AG04450 (cell line): Measurements from ENCODE around the gene CRYBG2. TPM values are rescaled to one million over a fixed set of nuclear protein-coding genes. Genes with fewer than 3 reads are reported as not detected.

Source experiments
- CTCF ChIA-PET: fragments of 300-600, 350-600 bp; formaldehyde crosslinking; extraction: SDS; loops from one replicate; lab custom pipeline; 2022; ENCODE audit warnings: antibody characterized with exemption, inconsistent platforms; lab: Charles Lee
- POLR2A ChIA-PET: fragments of 350-600 bp; formaldehyde crosslinking; extraction: SDS; loops from one replicate; lab custom pipeline; 2021; ENCODE audit warnings: antibody characterized with exemption, inconsistent platforms; lab: Yijun Ruan, JAX
- DNase-seq: peaks from one replicate; pipeline ENCODE4 v3.0.0-alpha.2; 2011; ENCODE audit warnings: low read depth, low spot score
- H3K27ac ChIP-seq: one replicate; pipeline ENCODE4 v1.5.1; 2012; ENCODE audit warnings: low read depth, low read length, control low read depth
- H3K27me3 ChIP-seq: one replicate; pipeline ENCODE4 v1.6.0; 2012; ENCODE audit warnings: low read length; ENCODE audit not compliant: control insufficient read depth, insufficient read depth
- H3K4me3 ChIP-seq: 2 replicates; pipeline ENCODE4 v1.5.1; 2011; ENCODE audit warnings: mild to moderate bottlenecking, low read depth, low read length, control low read depth
- H3K9me3 ChIP-seq: 2 replicates; pipeline ENCODE4 v1.5.1; 2012; ENCODE audit warnings: low read length; ENCODE audit not compliant: control insufficient read depth, insufficient read depth
- polyA plus RNA-seq: library from polyadenylated mRNA; depleted of rRNA; stranded (reverse); fragments of >200 nt; gene quantifications from 2 replicates; pipeline ENCODE4 v1.2.3, GENCODE V29; 2011
- TF ChIP-seq, protein P1 (sequence below): IDR thresholded peaks from 2 replicates; pipeline ENCODE4 v1.5.1; 2011; ENCODE audit warnings: low read depth, low read length, control low read depth, inconsistent platforms

CRYBG2 gene
- polyA plus RNA-seq, 1 experiment, result not detected

DNA sequence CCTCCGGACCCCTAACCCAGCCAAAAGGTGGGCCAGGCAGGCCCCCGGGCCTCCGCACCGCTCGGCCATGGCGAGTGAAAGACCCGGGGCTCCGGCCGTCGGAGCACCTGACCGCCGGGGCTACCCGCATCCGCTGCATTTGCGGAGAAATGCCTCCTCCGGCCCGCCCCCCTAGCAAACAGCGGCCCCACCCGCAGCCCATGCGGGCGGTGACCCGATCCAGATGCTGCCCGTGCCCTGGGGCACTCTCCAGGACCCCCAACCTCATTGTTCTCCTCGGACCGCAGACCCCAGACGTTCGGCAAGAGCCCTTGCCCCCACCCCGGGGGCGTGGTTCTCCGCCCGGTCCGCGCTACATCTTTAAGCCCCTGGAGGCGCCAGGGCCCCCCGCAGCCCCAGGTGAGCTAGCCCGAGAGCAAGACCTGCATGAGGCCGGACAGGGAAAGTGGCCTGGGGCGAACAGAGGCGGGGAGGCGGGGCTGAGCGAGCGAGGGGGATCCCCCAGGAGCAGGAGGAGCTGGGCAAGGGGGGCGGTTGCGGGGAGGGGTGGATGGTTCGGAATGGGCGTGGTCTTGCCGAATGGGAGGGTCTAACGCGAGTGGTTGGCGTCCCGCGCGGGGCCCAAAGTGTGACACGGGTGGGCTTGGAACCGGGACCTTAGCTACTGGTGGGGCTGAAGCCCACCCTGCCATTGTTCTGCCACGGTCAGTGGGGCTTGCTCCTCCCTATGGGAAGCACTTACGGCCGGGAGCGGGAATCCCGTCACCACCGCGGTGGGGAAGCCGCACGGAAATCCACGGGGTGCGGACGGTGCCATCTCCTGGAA, 6.3 kb upstream of the CRYBG2 start:
- H3K9me3 ChIP-seq, result peaks cover 7% of the 10 kb centered on the region; the same call in 1 of the 2 replicates
- no peak for DNase-seq
- peaks cover 66% of the 10 kb centered on the region for H3K27me3 ChIP-seq
- no peak overlapping the region for H3K4me3 ChIP-seq
- POLR2A ChIA-PET, result no interaction called here
- H3K27ac ChIP-seq, result no peak overlapping the region
- TF ChIP-seq, protein P1, sequence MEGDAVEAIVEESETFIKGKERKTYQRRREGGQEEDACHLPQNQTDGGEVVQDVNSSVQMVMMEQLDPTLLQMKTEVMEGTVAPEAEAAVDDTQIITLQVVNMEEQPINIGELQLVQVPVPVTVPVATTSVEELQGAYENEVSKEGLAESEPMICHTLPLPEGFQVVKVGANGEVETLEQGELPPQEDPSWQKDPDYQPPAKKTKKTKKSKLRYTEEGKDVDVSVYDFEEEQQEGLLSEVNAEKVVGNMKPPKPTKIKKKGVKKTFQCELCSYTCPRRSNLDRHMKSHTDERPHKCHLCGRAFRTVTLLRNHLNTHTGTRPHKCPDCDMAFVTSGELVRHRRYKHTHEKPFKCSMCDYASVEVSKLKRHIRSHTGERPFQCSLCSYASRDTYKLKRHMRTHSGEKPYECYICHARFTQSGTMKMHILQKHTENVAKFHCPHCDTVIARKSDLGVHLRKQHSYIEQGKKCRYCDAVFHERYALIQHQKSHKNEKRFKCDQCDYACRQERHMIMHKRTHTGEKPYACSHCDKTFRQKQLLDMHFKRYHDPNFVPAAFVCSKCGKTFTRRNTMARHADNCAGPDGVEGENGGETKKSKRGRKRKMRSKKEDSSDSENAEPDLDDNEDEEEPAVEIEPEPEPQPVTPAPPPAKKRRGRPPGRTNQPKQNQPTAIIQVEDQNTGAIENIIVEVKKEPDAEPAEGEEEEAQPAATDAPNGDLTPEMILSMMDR, result no peak
- CTCF ChIA-PET, result interaction anchor here (0.5 kb wide), 1 partner anchor 58 kb away, joined by 4 read pairs; no protein-coding TSS in a partner anchor

DNA sequence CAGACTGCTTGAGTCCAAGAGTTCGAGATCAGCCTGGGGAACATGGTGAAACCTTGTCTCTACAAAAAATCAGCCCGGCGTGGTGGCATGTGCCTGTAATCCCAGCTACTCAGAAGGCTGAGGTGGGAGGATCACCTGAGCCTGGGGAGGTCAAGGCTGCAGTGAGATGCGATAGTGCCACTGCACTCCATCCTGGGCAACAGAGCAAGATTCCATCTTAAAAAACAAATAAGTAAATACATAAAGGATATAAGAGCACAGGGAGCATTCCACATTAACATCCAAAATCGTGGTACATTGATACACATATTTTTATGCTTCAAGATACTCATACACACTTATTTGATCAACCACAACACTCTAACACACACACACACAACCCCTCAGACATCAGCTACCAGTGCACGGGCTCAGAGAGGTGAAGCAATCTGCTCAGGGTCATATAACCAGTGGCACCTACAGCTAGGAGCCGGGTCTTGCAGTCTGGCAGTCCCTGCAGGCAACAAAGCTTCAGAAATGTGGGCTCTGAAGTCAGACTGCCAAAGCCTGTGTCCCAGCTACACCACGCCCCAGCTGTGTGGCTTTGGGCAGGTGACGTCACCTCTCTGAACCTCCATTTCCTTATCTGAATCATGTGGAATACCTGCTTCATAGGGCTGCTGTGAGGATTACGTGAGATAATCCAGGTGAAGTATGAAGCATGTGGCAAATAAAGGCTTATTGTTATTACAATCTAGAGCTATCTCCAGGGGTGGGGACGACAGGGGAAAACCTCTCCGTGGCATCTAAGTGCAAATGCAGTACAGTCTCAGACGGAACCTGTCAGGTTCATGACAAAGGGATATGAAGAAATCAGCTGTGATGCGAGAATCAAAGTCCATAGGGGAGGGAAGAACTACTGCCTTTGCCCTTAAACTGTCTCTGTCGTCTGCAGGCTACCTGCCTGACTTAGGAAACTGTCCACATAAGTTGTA, 4.8 kb upstream of the CRYBG2 start:
- H3K27ac ChIP-seq, result no peak overlapping the region
- ChIA-PET POLR2A (interaction anchor here (0.8 kb wide), 1 partner anchor 74 kb away, joined by 3 read pairs; no protein-coding TSS in a partner anchor), CTCF (interaction anchor here (0.9 to 1.3 kb wide), 3 partner anchors 37 to 124 kb away, joined by 3 to 4 read pairs (median 3); partner anchors contain the start of gene CEP85)
- TF ChIP-seq, protein P1, result no peak
- H3K27me3 ChIP-seq, result peaks cover 65% of the 10 kb centered on the region
- H3K4me3 ChIP-seq, result no peak overlapping the region
- no peak for DNase-seq
- H3K9me3 ChIP-seq, result peaks cover 7% of the 10 kb centered on the region; the same call in 1 of the 2 replicates

DNA sequence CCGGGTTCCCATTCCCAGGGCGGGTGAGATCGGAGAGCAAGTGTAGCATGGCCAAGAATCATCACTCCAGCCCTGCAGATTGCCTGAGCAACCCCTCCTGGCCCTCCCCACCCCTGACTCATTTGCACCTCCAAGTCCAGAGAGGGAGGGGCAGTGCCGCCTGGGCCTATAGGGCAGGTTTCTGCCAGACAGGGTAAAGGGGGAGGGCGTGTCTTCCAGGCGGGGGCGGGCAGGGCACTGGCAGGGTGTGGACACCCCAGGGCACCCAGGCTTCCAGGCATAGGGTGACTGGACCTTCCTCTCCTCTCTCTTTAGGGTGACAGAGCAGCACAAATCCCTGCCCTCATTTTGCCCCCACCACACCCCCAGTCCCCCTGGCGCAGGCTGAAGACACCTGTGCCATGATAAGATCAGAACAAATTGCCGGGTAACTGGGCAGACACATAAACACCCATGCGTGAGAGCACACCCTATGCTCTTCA, 3.2 kb upstream of the CRYBG2 start:
- H3K27ac ChIP-seq, result no peak overlapping the region
- peaks cover 57% of the 10 kb centered on the region for H3K27me3 ChIP-seq
- CTCF ChIA-PET, result interaction anchor here (1.3 kb wide), 1 partner anchor 123 kb away, joined by 3 read pairs; the partner anchor contains the start of gene CEP85
- peaks cover 7% of the 10 kb centered on the region; the same call in 1 of the 2 replicates for H3K9me3 ChIP-seq
- H3K4me3 ChIP-seq, result no peak overlapping the region
- DNase-seq, result no peak
- POLR2A ChIA-PET, result no interaction called here
- TF ChIP-seq, protein P1, result no peak

DNA sequence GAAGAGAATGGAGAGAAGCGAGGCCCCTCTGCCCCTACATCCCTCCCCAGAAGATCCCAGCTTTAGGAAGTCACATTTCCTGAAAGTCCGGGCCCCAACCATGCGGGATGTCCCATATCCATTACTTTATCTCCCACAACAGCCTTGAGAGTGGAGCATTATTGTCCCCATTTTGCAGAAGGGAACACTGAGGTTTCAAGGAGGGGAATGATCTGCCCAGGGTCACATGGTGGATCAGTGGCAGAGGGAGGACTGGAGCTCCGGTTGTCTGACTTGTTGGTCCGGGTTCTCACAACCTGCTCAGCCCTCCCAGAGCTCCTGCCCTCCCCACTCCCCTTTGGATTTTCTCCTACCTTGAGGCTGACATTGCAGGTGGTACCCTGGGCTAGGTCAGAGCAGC, 2.2 kb upstream of the CRYBG2 start:
- no peak for DNase-seq
- TF ChIP-seq, protein P1, result no peak
- H3K9me3 ChIP-seq, result peaks cover 7% of the 10 kb centered on the region; the same call in 1 of the 2 replicates
- ChIA-PET POLR2A (no interaction called here), CTCF (no interaction called here)
- no peak overlapping the region for H3K4me3 ChIP-seq
- H3K27me3 ChIP-seq, result peaks cover 47% of the 10 kb centered on the region
- H3K27ac ChIP-seq, result no peak overlapping the region
